Endometrial microvascular endothelial cells (primary cell): Measurements from ENCODE around the gene HSPA12B. TPM values are rescaled to one million over a fixed set of nuclear protein-coding genes. Genes with fewer than 3 reads are reported as not detected.

Experiments used
- in situ Hi-C: cut with HindIII; loops from 2 replicates; pipeline ENCODE4 v1.10.0; 2017; ENCODE audit warnings: low sequenced_read_pairs, low pct_unique_long_range_greater_than_20kb; ENCODE audit errors: inconsistent ontology term
- total RNA-seq: library from RNA; depleted of rRNA; stranded (reverse); fragments of >200 nt; gene quantifications from one replicate; pipeline ENCODE4 v1.2.3, GENCODE V29; 2015; ENCODE audit errors: inconsistent ontology term

HSPA12B gene
- 10.9 TPM for total RNA-seq

DNA sequence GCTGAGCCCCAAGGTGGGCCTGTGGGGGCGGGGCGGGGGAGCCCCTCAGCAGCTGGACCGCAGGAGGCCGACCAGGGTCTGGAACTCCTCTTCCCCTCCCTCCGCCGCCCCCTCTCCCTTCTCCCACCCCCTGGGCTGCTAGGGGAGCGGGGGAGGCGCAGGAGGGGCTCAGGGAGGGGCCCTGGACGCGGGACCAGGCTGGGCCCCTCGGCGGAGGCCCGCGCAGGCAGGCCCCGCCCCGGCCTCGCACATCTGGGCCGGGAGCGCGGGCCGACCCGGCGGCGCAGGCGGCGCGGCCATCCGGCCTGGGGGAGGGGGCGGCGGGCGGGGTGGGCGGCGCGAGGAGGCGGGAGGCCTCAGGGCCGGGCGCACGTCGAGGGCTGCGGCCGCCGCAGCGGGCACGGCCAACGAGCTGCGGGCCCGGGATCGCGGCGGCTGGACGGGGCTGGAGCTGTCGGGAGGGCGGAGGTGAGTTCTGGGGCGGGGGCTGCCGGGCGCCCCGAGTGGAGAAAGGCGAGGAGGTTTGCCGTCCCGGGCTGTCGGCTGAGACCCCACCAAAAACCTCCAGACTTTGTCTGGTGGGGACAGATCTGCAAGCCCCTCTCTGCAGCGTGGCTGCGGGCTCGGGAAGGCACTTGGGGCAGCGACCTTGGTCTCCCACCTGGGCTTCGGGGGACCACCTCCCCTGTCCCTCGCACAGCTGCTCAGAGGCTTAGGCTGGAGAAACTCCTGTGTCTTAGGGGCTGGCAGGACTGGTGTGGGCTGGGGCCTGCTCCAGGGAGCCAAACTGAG lies at the start of gene HSPA12B:
HSPA12B (plus strand) TSS at position 359 of the 792 bp plus-strand sequence. CDS start 5,990 bp downstream, outside the sequence.
- in situ Hi-C loops = no loop called here

DNA sequence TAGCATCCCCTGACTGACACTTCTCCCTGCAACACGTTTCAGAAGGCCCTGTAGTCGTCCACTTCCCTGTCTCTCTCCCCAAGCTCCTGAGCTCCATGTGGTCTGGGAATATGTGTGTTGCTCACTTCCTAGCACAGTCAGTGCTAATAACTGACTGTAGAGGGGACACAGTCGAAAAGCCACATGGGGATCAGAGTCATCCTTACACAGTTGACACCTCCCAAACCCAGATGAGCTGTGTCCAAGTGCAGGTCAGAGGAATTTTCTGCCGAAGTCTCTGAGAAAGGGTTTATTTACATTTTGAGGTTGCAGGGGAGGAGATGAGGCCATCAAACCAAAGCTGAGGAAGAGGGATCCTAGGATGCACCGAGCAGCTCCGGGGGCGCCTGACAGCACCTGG lies 47.1 kb upstream of the HSPA12B start:
- in situ Hi-C loops = no loop called here

DNA sequence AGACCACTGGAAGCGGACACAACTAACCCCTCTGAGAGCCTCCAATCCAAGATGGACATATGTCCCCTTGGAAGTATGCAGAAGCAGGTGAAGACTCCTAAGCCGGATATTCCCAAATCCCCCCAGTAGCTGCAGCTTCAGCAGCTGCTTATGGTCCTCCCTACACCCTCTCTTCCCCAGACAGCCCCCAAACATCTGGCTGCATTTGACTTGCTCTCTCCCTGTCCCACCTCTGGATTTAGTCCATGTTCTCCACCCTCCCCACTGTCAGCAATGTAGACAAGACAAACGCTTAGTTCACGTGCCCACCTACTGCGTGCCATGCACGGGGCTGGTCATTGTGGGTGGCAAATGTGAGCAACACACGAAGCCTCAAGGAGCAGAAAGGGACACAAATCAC lies 46.1 kb upstream of the HSPA12B start:
- in situ Hi-C loops = no loop called here

DNA sequence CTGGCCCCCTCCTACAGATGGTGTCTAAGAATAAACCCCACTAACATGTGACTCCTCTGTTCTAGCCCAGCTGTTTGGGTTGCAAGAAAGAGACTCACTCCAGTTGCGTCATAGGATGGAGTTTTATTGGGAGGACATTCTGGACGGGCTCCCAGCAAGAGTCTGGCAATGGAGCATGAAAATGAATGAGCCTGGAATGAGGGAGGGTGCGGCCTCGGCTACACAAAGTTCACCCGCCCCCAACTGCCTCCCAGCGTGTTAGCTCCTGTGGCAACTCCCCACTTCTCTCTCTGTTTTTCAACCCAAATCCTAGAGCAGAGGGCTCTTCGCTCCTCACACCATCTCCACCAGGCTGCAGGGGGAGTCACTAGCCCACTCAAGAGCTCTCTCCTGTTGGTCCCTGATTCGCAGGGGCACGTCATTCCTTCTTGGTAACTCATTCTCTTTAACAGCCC lies 45.6 kb upstream of the HSPA12B start:
- in situ Hi-C loops = no loop called here

DNA sequence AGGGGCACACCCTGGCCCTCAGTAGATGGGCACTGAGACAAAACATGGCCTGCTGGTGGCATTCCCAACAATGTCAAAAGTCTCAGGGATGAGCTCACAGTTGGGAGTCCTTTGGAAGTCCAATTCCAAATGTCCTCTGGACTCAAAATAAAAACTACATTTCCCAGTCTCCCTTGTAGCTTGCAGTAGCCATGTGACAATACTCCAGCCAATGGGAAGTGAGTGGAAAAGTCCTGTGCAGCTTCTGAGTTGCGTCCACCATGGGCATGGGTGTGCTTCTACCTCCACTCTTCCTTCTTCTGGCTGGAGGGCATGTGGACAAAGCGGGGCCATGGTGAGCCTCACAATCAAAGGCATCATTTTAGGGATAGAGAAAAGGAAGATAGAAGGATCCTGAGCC lies 44.8 kb upstream of the HSPA12B start:
- in situ Hi-C loops = no loop called here

- in situ Hi-C loops = no loop called here
Measured at GRCh38 chr20:3689978-3690377, 42.5 kb upstream of the HSPA12B start.

GRCh38 chr20:3690413-3690812 lies 42.1 kb upstream of the HSPA12B start:
- in situ Hi-C loops = no loop called here

DNA sequence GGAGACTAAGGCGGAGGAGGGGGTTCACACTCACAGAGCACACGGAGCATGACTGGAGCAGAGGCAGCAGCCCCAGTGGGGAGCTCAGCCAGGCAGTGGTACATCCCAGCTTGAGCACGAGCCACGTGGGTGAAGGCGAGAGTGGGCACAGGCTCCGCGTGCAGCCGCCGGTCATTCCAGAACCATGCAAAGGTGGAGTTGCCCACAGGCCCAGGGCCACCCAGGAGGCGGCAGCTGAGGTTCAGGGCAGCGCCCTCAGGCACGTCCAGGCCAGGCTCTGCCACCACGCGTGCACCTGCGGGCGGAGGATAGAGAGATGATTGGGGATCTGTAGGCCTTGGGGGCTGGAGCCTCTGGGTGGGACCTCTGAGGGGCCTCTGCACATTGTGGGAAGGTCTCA lies 41.2 kb upstream of the HSPA12B start:
- in situ Hi-C loops = no loop called here

- in situ Hi-C loops = no loop called here
Measured at GRCh38 chr20:3691897-3692296, 40.6 kb upstream of the HSPA12B start.

GRCh38 chr20:3692706-3693294 lies 39.7 kb upstream of the HSPA12B start:
- in situ Hi-C loops = no loop called here

DNA sequence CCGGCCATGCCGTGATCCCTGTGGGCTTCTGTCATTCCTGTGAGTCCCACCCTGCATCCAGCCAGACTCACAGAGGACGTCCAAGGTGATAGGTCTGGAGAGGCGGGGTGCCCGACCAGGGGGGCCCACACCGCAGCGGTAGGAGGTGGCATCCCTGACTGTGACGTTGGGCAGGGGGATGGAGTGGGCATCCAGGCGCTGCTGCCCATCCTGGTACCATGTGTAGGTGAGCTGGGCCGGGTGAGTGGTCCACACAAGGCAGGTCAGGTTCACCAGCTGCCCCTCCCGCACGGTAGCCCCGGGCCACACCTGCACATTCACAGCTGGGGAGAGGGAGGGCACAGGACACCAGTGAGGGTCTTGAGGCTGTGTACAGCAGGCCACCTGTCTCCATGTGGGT lies 39.1 kb upstream of the HSPA12B start:
- in situ Hi-C loops = no loop called here

- in situ Hi-C loops = no loop called here
Measured at GRCh38 chr20:3694864-3695263, 37.6 kb upstream of the HSPA12B start.

DNA sequence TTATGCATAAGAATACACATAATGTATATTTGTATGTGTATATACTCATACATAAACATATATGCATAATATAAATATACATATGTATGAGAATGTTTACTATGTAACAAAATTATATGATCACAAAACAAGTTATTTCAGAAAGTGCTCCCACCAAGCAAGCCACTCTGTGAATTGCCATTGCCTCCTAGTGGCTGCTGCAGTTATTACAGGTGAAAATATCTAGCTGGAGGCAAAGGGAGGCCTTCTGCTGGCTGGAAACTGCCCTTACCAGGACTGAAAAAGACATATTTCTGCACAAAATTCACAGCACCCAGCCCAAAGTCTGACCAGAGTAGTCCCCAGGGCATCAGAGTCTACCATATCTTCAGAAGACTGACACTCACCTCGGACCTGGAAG lies 36.3 kb upstream of the HSPA12B start:
- in situ Hi-C loops = no loop called here

- in situ Hi-C loops = no loop called here
Measured at GRCh38 chr20:3696745-3697587, 35.5 kb upstream of the HSPA12B start.

DNA sequence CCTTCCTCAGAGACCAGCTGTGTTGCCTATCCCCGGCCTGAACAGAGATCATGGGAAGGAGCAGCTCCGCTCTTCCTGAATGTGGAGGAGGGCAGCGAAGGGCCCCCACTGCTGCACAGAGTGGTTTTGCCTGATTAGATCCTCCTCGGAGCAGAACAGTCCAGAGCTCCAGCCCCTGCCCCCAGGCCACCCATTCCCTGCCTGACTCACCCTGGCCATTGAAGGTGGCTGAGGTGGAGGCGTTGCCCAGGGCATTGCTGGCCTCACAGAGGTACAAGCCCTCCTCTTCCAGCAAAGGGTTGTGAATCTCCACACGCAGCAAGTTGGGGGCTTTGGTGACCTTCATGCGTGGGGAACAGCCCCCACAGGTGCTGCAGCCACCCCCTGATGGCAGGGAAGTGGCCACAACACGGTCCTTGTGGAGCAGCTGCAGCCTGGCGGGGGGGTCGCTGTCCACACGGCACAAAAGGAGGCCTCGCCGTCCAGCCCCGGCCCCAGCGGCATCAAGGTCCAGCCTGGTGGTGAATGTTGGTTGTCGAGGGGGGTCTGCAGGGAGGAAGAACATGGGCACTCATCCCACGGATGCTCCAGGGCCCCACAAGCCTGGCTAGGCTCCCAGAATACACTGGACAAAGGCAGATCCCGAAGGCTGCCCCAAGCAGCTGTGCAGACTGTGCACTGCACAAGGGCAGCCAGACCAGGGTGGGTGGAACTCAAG lies 34.7 kb upstream of the HSPA12B start:
- in situ Hi-C loops = no loop called here

GRCh38 chr20:3698591-3699001 lies 33.9 kb upstream of the HSPA12B start:
- in situ Hi-C loops = no loop called here

DNA sequence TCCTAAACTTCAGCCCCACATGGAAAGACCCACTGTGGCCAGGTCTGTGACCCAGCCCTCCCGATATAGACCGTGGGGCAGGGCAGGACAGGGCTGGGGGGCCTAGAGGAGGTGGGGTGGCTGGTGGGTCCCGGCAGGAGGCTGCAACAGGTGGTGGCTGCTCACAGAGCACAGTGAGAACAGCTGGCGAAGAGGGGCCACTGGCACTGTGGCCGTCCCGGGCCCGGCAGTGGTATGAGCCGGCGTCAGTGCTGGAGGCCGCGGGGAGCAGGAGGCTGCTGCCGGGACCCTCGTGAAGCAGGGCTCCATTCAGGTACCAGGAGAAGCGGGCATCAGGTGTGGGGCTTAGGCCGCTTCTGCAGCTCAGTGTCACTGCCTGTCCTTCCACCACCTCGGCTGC lies 33.4 kb upstream of the HSPA12B start:
- in situ Hi-C loops = no loop called here

DNA sequence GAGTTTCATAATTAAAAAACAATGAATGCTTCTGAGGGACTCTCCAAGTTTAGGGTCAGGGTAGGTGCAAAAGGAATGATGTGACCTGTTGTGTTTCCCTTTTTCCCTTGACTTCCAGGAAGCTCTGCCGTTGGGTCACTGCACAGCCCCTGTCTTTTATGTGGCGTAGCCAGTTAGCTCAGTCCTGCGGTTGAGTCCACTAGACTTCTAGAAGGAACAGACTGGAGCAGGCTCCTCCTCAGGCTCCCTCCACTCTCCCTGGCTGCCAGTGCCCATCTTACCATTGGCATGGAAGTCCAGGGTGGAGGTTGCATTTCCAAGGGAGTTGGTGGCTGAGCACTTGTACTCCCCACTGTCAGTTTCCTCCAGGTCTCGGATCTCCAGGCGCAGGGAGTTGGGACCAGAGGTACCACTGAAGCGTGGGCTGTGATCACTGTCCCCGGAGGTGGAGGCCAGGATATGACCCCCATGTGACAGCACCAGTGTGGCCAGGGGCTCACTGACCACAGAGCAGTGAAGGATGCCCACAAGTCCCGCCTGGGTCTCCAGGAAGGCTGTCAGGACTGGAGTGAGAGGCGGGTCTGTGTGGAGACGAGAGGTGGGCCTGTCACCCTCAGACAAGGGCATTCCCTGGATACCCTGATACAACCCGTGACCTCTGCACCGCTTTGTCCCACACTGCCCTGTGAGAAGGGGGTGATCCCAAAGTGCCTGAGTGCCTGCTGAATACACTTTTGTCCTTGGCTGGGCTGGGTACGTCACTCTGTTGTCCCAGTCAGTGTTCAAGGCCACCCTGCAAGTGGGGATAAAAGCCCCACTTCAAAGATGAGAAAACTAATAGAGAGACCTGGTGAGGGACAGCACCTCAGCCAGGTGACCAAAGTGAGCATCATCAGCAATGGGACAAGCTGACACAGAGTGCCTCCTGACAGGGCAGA lies 31.2 kb upstream of the HSPA12B start:
- in situ Hi-C loops = no loop called here
